Ovary (tissue), 9 donors: ENCODE measurements around the gene ZNF827. TPM values are rescaled to one million over a fixed set of nuclear protein-coding genes. Genes with fewer than 3 reads are reported as not detected.

Source experiments
- DNase-seq, 5 donors: peaks; one replicate each; pipeline ENCODE4 v3.0.0-alpha.2; 2019 to 2020
- H3K27ac ChIP-seq, 2 donors: fragments of 200-600 bp; one replicate each; pipeline versions ENCODE4 v1.5.1 to v1.8.0; 2019 to 2022
- H3K27me3 ChIP-seq: fragments of 200-600 bp; one replicate; pipeline ENCODE4 v1.8.0; 2022
- H3K36me3 ChIP-seq: fragments of 200-600 bp; sonication (generic); one replicate; pipeline ENCODE4 v1.5.1; 2019
- H3K4me1 ChIP-seq: one replicate; pipeline ENCODE4 v1.8.1; 2013; ENCODE audit warnings: mild to moderate bottlenecking, moderate library complexity; ENCODE audit not compliant: insufficient read depth
- H3K4me3 ChIP-seq: fragments of 200-600 bp; sonication (generic); one replicate; pipeline ENCODE4 v1.5.1; 2017
- H3K9me3 ChIP-seq, 2 donors: fragments of 200-600 bp in 1 of 2; sonication (generic) in 1 of 2; one replicate each; pipeline versions ENCODE4 v1.5.1 to v1.8.1; 2013 to 2019; ENCODE audit warnings: mild to moderate bottlenecking in 1 of 2, moderate library complexity in 1 of 2
- EP300 ChIP-seq: sonication (generic); formaldehyde crosslinking; IDR thresholded peaks from one replicate; pipeline ENCODE4 v1.6.1; 2017; ENCODE audit warnings: antibody characterized with exemption
- POLR2A ChIP-seq: fragments of 450-650 bp; IDR thresholded peaks from one replicate; pipeline ENCODE4 v1.6.1; 2017; ENCODE audit warnings: antibody characterized with exemption, mild to moderate bottlenecking, moderate library complexity
- WGBS, 3 donors: extraction: QIAGEN DNeasy Blood & Tissue Kit in 1 of 3; methylation state at CpG; one replicate each; pipeline versions ENCODE4 v1.1.5 to v1.1.7; 2013 to 2017; 5-methylcytosine and 5-hydroxymethylcytosine counted together
- intact Hi-C, 4 donors: fragments of 100-400 bp; cut with DNase I; formaldehyde crosslinking; loops; one replicate each; pipeline versions ENCODE4 v1.11.0 to v1.15.1; 2022 to 2023
- polyA plus RNA-seq, 2 donors: library from polyadenylated mRNA; stranded (reverse); fragments of 200-250 nt in 1 of 2; fragments of 350-450 nt in 1 of 2; fragmentation: Illumina TruSeq in 1 of 2; extraction: RNeasy Lipid Tissue Mini Kit (QIAGEN cat#74804) in 1 of 2; gene quantifications; one replicate each; pipeline ENCODE4 v1.2.3, GENCODE V29; 2013 to 2014
- total RNA-seq, 7 donors: library from RNA; depleted of rRNA in 2 of 7; stranded (reverse); fragments of >200 nt in 2 of 7; fragmentation: NEBNext Ultra II Directional in 3 of 7; extraction: Animal tissue kit (Norgen Biotek cat#: 25700) in 3 of 7; gene quantifications; one replicate each; pipeline versions ENCODE4 v1.1.0 to v1.2.4, GENCODE V29; 2016 to 2023
- TF ChIP-seq, protein P1 (sequence below), 3 donors: fragments of 450-650 bp in 2 of 3; fragments of 200-600 bp in 1 of 3; IDR thresholded peaks; one replicate each; pipeline versions ENCODE4 v1.5.1 to v1.8.0; 2016 to 2022; ENCODE audit warnings: antibody characterized with exemption in 3 of 3, mild to moderate bottlenecking in 1 of 3
- donor health status: DM: no; HTN: no; CAD: no; lungs with moderate emphysema.
- donor health status: DM: no; HTN: no; CAD: no.
- donor health status: Bipolar disorder and iron deficiency.
- donor health status: DM: yes; HTN: yes; CAD: no.
- donor health status: DM: no; HTN: no; CAD: no.
- donor health status: DM: yes; HTN: yes; CAD: no.

ZNF827 gene
- total and polyA plus RNA-seq, 9 donors: 7.8 to 36.0 (median 20.0) TPM

DNA sequence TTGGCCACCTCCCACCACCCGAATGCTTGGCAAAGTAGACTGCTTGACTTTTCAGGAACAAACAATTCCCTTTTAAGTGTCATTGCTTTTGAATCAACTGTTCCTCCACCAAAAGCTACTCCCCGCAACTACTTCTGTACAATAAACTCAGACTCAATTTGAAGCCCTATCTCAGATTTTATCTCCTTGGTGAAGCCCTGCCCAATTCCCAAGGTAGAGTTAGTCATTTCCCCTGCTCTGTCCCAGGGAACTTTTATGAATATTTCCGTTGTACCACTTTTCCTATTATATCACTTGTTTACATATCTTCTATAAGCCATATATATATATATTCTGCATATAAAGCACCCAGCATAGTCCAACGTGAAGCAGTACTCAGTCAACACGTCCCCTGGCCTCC, 155.9 kb downstream of the ZNF827 start:
- intact Hi-C loops: no loop called here
- no peak for DNase-seq
- TF ChIP-seq POLR2A: no peak
- TF ChIP-seq, protein P1, sequence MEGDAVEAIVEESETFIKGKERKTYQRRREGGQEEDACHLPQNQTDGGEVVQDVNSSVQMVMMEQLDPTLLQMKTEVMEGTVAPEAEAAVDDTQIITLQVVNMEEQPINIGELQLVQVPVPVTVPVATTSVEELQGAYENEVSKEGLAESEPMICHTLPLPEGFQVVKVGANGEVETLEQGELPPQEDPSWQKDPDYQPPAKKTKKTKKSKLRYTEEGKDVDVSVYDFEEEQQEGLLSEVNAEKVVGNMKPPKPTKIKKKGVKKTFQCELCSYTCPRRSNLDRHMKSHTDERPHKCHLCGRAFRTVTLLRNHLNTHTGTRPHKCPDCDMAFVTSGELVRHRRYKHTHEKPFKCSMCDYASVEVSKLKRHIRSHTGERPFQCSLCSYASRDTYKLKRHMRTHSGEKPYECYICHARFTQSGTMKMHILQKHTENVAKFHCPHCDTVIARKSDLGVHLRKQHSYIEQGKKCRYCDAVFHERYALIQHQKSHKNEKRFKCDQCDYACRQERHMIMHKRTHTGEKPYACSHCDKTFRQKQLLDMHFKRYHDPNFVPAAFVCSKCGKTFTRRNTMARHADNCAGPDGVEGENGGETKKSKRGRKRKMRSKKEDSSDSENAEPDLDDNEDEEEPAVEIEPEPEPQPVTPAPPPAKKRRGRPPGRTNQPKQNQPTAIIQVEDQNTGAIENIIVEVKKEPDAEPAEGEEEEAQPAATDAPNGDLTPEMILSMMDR (IDR thresholded peaks at IDR 0.05): no peak
- TF ChIP-seq EP300: no peak
- no peaks in the 10 kb centered on the region for H3K27me3 ChIP-seq
- no peak overlapping the region for H3K4me3 ChIP-seq
- no peaks in the 10 kb centered on the region for H3K36me3 ChIP-seq
- H3K27ac ChIP-seq: no peak overlapping the region
- H3K4me1 ChIP-seq: no peaks in the 10 kb centered on the region
- H3K9me3 ChIP-seq: no peaks in the 10 kb centered on the region
- WGBS, 3 donors: 75 to 80% (median 76%) methylated on average over 5 of the region's 5 CpGs

DNA sequence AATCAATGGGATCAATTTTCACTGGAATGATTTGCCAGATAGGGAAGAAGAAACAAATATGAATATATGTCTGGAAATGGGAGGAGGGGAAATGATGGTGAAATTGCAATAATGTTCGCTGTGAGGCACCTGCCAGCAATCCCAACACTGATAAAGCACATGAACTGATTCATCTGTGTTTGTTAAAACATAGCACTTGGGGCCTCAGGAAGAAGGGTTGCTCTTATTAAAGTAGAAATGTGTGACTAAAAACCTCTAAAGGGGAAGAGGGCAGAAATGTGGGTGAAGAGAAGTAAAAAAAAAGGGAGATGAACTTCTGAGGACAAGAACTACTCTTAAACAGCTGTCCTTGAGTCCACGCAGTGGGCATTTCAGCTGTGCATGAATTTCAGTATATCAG, 157.3 kb downstream of the ZNF827 start:
- Histone ChIP-seq H3K9me3 (no peaks in the 10 kb centered on the region), H3K27ac (no peak overlapping the region), H3K36me3 (no peaks in the 10 kb centered on the region), H3K27me3 (no peaks in the 10 kb centered on the region), H3K4me3 (no peak overlapping the region), H3K4me1 (no peaks in the 10 kb centered on the region)
- intact Hi-C loops: no loop called here
- DNase-seq: no peak
- WGBS, 3 donors: 70 to 80% (median 76%) methylated on average over 2 of the region's 2 CpGs
- TF ChIP-seq, protein P1 (IDR thresholded peaks at IDR 0.05): no peak
- TF ChIP-seq POLR2A (no peak), EP300 (no peak)

DNA sequence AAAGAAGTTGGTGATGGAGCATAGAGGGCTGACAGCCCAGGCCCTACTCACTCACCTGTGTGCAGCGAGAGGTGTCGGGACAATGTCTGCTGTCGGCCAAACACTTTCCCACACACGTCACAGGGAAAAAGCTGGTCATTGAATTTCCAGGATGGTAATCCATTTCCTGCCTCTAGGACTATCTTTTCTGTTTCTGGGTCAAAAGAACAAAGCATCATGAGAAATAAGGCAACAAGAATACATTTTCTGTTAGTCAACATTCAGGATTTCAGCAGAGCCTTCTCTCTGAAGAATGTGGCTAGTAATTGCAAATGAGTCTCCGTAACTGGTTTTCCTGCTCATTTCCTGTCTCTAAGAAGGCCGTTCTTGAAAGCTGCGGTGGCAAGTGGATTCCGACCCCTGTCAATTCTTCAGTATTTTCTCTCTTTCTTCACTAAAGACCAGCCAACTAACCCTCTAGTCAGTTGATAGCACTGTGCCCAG, 159.3 kb downstream of the ZNF827 start:
- H3K4me1 ChIP-seq: no peaks in the 10 kb centered on the region
- DNase-seq: no peak
- H3K36me3 ChIP-seq: no peaks in the 10 kb centered on the region
- intact Hi-C loops: no loop called here
- no peak overlapping the region for H3K4me3 ChIP-seq
- H3K9me3 ChIP-seq: no peaks in the 10 kb centered on the region
- 93 to 97% (median 94%) methylated on average over 8 of the region's 8 CpGs for WGBS, 3 donors
- H3K27me3 ChIP-seq: no peaks in the 10 kb centered on the region
- TF ChIP-seq POLR2A: no peak
- TF ChIP-seq EP300: no peak
- H3K27ac ChIP-seq: no peak overlapping the region

DNA sequence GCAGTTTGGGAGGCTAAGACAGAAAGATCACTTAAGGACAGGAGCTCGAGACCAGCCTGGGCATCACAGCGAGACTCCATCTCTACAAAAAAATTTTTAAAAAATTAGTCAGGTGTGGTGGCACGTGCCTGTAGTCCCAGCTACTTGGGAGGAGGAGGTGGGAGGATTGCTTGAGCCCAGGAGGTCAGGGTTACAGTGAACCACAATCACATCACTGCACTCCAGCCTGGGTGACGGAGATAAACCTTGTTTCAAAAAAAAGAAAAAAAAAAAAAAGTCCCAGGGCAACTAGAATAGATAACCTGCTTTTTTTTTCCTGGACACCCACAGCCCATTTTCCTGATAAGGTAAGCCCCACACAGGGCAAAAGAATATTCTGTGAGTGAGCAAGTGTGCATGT, 162.4 kb downstream of the ZNF827 start:
- H3K9me3 ChIP-seq: no peaks in the 10 kb centered on the region
- intact Hi-C loops: no loop called here

DNA sequence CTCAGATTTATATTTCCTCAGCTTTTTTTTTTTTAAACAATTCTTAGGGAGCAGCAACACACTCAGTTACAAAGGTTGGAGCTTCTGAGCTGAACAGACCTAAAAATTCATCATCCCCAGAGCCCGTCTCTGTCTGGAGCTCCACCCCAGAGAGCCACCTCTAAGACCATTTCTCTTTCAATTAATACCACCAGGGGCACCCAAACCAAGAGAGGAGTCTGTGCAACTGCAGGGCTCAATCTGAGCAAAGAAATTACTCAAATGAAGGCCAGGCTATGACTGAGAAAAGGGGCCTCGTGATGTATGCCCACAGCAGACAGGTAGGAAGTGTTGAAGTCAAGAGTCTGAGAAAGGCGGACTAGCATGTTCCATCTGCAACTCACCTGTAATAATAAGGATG, 163.2 kb downstream of the ZNF827 start:
- Histone ChIP-seq H3K9me3 (no peaks in the 10 kb centered on the region), H3K4me3 (no peak overlapping the region), H3K27ac (no peak overlapping the region), H3K36me3 (no peaks in the 10 kb centered on the region), H3K4me1 (no peaks in the 10 kb centered on the region), H3K27me3 (no peaks in the 10 kb centered on the region)
- intact Hi-C loops: no loop called here
- WGBS, 3 donors: 97 to 98% (median 98%) methylated on average over 3 of the region's 3 CpGs
- no peak for DNase-seq
- TF ChIP-seq POLR2A (no peak), EP300 (no peak)
- TF ChIP-seq, protein P1 (IDR thresholded peaks at IDR 0.05): no peak

More for the DNA sequence above, 162.4 kb downstream of the ZNF827 start:
- TF ChIP-seq EP300 (no peak), POLR2A (no peak)
- TF ChIP-seq, protein P1 (IDR thresholded peaks at IDR 0.05): no peak
- Histone ChIP-seq H3K36me3 (no peaks in the 10 kb centered on the region), H3K4me1 (no peaks in the 10 kb centered on the region), H3K4me3 (no peak overlapping the region), H3K27ac (no peak overlapping the region), H3K27me3 (no peaks in the 10 kb centered on the region)
- DNase-seq: no peak
- WGBS, 3 donors: 89 to 92% (median 91%) methylated on average over 4 of the region's 4 CpGs
